ENCODE data around the gene CDC42SE2.
"Not testable (repeated sequence)": the region's sequence is repeated elsewhere in the genome, so short reads cannot be mapped to it uniquely, and the experiment has no call there.

CDC42SE2 gene

DNA sequence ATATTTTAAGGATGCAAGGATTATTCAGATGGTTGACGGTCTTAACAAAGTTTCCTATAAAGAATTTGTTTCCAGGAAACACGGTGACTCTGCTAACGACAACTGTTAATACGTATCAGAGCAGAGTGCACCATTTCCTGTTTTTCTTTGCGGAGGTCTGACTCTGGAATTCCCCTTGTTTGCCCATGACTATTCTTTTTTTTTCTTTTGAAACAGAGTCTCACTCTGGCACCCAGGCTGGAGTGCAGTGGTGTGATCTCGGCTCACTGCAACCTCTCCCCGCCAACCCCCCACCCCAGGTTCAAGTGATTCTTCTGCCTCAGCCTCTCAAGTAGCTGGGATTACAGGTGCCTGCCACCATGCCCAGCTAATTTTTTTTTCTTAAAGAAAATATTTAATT is 115.9 kb downstream of the CDC42SE2 start:
- H3K4me3 ChIP-seq: no peak overlapping the region
- peak overlapping the region in 20 of 21 experiments; percentile 63 to 94 (median 76) for H3K27ac ChIP-seq

DNA sequence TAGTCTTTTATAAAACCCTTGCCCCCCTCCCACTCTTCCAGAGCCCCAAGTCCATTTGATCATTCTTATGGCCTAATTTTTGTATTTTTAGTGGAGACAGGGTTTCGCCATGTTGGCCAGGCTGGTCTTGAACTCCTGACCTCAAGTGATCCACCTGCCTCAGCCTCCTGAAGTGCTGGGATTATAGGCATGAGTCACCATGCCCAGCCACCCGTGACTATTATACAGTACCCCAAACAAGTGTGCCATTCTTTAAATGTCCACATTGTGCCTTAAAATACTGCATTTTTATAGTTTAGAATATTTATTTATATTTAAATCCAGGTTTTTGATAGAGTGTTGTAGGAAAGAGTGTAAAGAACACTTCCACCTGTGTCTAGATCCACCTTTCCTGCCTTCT is 116.4 kb downstream of the CDC42SE2 start:
- not testable (repeated sequence) for H3K4me3 ChIP-seq
- H3K27ac ChIP-seq: peak overlapping the region in 20 of 21 experiments; percentile 39 to 94 (median 76)

DNA sequence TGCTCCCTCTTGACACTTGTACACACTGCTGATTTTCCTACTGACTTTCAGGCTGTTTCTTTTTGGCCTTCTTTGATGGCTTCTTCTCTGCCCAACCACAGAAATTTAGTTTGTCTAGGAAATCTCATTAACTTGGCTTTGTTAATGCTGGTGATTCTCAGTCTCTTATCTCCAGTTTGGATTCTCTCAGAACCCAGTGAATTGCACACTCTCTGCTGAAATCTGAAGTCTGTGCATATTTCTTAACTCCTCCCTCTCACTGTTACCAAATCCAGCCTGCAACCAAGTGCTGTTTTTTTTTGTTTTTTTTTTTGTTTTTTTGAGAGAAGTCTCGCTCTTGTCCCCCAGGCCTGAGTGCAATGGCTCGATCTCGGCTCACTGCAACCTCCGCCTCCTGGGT is 117.2 kb downstream of the CDC42SE2 start:
- Histone ChIP-seq H3K27ac (peak overlapping the region in 19 of 21 experiments; percentile 10 to 94 (median 76)), H3K4me3 (no peak overlapping the region)

DNA sequence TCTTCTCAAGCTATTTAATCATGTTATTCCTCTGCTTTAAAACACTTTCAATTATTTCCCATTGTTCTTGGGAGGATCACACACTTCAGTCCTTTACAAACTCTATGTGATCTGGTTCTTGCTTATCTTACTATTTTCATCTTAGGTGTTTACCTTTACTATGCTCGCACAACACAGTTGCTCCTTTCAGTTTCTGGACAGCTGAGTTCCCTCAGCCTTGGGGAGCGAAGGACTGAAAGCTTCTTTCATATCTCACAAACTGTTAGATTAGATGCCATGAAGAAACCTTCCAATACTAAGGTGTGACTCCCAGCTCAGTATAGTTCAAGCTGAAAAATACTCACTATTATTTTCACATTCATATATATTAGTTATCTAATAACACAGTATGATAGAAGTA is 117.9 kb downstream of the CDC42SE2 start:
- no peak overlapping the region for H3K4me3 ChIP-seq
- peak overlapping the region in 12 of 21 experiments; percentile 8 to 94 (median 70) for H3K27ac ChIP-seq

DNA sequence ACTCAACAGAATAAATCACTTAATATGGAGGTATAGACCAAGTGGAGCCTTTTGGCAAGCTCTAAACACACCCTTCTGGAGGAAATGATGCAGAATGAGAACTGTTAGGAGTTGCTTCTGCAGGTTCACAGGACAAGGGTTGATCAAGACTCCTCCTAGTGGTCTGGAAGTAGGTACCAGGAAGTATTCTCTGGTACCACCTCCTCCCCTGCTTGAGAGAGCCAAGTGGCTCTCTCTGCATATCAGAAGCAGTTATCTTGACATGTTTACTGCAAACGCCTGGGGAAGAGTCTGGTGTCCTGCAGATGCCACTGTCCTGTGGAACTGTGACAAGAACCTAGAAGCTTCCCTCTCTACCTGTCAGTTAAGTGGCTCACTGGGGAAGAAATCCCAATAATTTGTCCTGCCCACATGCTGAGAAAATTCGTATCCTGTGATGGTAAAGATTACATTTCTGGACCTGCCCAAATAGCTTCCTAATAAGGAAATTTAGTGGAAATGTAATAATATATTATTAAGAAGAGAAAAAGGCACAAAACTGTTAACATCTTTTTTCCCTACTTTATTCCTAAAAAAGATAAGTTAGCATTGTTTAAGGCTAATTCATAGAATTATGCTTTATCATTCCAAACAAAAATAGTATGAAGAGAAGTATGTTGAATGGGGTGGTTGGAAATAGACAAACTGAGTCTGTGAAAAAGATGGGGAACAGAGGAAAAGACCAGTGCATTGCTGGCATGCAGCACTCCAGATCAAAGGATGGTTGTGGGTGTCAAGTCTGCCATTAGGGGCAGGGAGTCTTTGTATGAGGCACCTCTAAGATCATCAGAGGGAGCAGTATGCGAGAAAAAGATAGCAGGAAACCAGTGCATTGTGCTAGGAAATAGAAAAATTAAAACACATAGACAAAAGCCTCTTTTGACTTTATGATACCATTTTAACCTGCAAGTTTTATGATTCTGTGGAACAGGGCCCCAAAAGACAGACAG is 118.8 kb downstream of the CDC42SE2 start:
- no peak overlapping the region for H3K4me3 ChIP-seq
- H3K27ac ChIP-seq: peak overlapping the region in 8 of 21 experiments; percentile 17 to 94 (median 82)

DNA sequence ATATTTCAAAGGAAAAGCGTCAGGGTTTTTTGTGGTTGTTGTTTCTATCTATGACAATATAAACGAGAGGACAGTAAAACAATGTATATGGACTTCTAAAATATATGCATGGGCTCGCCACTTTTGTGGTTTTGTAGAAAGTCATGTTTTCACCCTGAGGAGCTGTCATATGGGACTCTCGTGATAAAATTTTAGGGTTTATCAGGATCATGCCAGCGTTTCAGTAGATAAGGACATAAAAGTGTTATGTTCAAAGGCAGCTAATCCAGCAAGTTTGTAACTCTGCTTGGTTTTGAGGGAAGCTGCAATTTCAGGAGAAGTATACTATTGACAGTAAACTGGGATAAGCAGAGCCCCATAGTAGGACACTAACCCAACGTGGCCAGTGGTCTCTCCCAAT is 120.3 kb downstream of the CDC42SE2 start:
- Histone ChIP-seq H3K27ac (peak overlapping the region in 3 of 21 experiments; percentile 0 to 34 (median 24)), H3K4me3 (no peak overlapping the region)

DNA sequence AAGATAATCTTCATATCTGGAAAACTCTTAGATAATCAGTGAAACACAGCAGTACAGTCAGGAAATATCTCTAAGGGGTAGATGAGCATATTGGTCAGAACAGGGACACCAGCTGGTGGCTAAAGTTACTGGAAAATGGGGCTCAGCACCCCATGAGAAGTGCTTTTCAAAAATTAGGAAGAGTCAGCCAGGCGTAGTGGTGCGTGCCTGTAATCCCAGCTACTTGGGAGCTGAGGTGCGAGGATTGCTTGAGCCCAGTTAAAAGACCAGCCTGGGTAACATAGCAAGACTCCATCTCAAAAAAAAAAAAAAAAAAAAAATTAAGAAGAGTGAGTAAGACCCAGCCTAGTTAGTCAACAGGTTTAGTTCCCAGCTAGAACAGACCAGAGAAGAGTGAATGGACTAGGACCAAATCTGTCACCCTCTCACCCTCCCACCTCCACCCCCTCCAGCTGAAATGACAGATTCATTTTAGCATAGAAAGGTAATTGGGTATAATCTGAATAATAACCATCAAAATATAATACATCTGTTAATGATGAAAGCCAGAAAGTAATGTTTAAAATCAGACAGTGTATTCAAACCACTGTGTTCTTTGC is 120.9 kb downstream of the CDC42SE2 start:
- peak overlapping the region in 4 of 21 experiments; percentile 14 to 34 (median 26) for H3K27ac ChIP-seq
- H3K4me3 ChIP-seq: no peak overlapping the region

DNA sequence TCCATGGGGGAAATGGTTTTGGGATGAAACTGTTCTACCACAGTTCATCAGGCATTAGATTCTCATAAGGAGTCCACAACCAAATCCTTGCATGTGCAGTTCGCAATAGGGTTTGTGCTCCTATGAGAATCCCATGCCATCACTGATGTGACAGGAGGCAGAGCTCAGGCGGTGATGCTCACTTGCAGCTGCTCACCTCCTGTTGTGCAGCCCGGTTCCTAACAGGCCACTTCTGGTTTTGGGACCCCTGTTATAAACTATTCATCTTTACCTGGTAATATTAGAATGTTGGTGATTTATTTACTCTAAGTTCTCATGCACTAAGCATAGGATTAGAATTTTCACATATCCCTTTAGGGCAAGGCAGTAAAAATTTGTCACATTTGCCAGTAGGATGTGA is 122.3 kb downstream of the CDC42SE2 start:
- Histone ChIP-seq H3K27ac (peak overlapping the region in 11 of 21 experiments; percentile 1 to 58 (median 22)), H3K4me3 (no peak overlapping the region)

DNA sequence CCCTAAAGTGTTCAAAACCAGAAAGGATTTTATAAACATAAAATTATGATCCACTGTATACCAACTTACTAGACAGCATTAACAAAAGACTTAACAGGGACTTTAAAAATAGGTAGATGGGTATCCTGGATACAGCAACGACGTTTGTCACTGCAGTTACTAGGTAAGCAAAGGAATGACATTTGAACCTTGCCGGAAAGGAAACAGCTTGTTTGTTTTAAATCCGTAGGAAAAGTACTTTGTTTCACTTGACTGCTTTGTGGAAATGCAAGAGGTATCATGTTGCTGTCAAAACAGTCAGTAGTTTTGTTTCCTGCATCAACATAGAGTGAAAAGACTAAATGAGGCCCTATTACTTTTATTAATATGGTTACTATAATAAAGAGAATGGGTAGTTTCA is 122.9 kb downstream of the CDC42SE2 start:
- H3K27ac ChIP-seq: peak overlapping the region in 10 of 21 experiments; percentile 1 to 63 (median 36)
- H3K4me3 ChIP-seq: no peak overlapping the region

DNA sequence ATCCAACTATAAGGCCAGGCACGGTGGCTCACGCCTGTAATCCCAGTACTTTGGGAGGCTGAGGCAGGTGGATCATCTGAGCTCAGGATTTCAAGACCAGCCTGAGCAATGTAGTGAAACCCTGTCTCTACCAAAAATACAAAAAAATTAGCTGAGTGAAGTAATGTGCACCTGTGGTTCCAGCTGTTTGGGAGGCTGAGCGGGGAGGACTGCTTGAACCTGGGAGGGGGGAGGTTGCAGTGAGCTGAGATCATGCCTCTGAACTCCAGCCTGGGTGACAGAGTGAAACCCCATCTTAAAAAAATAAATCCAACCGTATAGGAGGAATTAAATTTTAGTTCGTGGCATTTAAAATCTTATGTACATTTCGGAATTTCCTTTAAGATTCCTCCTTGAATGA is 123.4 kb downstream of the CDC42SE2 start:
- peak overlapping the region in 6 of 21 experiments; percentile 1 to 63 (median 29) for H3K27ac ChIP-seq
- no peak overlapping the region for H3K4me3 ChIP-seq

DNA sequence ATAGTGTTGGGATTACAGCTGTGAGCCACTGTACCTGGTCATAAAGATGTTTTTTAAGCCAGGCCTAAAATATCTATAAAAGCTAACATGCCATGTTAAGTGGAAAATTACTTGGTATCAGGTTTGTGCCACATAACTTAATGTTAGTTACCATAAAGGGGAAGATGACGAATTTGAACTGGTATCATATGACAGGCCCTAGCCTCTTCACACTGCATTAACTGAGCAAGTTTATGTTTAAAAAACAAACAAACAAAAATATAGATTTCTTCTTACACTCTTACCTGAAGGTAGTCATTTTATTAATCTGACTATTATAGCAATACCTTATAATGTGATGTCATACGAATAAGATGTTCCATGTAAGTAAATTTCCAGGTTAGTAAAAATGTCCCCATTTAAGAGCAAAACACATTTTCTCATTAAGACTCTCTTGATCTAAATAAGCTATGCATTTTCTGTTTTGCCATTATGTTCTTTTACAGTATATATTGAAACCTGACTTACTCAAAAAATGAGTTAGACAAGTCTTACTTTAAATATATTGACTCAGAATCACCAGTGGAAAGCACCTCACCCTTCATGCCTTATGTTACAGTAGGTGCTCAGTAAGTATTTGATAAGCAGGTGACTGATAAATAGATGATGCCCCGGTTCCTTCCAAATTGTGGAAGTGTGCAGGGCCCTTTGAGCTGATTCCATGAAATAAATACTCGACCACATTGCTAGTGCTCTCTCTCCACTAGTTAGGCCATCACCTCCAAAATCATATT is 125.4 kb downstream of the CDC42SE2 start:
- Histone ChIP-seq H3K4me3 (no peak overlapping the region), H3K27ac (peak overlapping the region in 1 of 21 experiments; percentile 55)

DNA sequence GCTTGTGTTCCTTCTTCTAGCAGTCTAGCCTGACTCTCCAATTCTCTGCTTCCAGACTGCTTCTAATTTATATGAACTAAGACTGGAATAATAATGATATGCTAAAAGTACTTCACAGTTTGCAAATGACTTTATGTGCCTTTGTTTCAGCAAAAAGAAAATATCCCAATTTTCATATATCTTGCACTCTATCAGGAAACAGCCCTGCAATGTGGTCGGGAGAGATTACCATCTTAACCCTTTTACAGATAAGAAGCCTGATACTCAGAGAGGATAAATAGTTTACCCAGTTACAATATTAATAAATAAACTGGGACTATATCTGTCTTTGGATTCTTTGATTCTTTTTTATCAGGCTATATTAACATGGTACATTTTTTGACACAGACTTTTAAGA is 126.0 kb downstream of the CDC42SE2 start:
- H3K4me3 ChIP-seq: no peak overlapping the region
- peak overlapping the region in 1 of 21 experiments; percentile 55 for H3K27ac ChIP-seq

DNA sequence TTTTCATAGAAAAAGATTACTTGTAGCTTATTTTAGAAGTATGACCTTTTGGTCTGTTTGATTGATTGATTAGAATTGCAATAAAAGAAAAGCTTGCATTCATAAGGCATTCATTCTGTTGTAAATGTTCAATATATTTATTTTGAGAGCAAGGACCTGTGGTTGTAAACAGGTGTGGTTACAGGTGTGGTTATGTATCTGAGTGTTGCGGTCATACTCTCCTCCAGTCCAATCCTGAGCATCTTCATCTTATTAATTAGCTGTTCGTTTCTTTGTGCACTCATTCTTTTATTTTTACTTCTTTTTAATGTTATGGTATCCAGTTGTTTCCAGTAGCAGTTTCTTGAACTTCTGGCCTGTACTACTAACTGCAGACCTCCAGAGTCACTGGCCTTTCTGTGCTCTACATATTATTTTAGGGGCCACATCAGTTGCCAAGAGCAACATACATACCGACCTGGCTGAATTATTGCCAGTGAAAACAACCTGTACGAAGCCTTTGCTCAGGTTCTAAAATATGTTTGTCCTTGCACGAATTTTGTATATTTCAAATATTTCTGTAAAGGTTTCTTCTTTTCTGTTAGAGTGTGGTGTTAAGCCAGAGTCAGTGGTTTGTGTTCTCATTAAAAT is 128.7 kb downstream of the CDC42SE2 start:
- Histone ChIP-seq H3K4me3 (no peak overlapping the region), H3K27ac (peak overlapping the region in 6 of 21 experiments; percentile 36 to 83 (median 52))

DNA sequence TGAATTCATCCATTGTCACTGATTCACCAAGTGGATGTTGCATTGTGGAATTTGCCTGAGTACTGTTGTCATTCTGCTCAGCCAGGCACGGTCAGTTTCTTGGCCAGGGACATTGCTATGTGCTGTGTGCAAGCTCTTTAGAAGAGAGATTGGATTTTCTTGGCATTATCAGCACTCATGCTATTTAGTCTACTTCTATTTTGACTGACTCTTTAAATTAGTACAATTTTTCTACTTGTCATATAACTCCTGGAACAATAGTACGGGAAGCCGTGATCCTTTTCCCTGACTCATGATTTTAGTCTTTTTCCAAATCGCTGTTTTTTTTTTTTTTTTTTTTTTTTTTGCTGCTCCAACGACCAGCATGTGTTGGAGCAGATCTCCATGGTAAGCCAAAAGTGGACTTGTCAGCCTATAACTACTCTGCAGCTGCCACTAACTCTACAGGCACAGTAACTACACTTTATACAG is 129.7 kb downstream of the CDC42SE2 start:
- Histone ChIP-seq H3K4me3 (no peak overlapping the region), H3K27ac (peak overlapping the region in 11 of 21 experiments; percentile 3 to 83 (median 48))

DNA sequence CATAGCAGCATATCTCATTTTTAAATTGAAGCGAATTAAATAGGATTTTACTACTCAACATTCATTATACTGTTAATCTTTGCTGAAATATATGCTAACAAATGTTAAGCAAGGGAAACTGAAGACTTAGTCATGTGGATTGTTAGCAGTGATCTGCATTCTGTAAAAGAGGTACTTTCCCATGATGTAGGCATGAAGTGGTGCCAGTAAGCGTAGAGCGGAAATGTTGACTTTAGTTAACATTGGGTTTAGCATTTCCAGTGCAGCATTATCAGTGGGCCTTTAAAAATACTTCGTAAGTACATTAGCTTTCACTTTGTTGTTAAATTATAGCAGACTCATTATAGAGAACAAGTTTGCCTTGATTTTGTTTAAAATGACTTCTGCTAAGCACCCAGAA is 130.3 kb downstream of the CDC42SE2 start:
- no peak overlapping the region for H3K4me3 ChIP-seq

DNA sequence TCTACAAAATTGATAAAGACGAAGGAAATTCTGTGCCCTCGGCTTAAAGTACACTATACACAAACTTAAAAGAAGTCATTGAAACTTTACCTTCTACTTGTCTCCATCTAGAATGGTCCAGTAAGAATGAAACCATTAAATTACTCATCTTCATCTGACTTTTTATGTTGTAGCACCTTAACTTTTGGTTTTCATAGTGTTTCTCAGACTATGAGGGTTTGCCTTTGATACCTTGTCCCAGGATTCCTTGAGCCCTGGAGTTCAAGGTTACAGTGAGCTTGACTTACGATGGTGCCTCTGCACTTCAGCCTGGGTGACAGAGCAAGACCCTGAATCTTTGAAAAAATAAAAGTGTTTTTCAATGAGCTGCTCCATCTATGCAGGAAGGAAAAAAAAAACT is 132.2 kb downstream of the CDC42SE2 start:
- H3K27ac ChIP-seq: peak overlapping the region in 5 of 21 experiments; percentile 3 to 68 (median 24)
- no peak overlapping the region for H3K4me3 ChIP-seq

More for the DNA sequence above, 130.3 kb downstream of the CDC42SE2 start:
- peak overlapping the region in 10 of 21 experiments; percentile 3 to 83 (median 51) for H3K27ac ChIP-seq

DNA sequence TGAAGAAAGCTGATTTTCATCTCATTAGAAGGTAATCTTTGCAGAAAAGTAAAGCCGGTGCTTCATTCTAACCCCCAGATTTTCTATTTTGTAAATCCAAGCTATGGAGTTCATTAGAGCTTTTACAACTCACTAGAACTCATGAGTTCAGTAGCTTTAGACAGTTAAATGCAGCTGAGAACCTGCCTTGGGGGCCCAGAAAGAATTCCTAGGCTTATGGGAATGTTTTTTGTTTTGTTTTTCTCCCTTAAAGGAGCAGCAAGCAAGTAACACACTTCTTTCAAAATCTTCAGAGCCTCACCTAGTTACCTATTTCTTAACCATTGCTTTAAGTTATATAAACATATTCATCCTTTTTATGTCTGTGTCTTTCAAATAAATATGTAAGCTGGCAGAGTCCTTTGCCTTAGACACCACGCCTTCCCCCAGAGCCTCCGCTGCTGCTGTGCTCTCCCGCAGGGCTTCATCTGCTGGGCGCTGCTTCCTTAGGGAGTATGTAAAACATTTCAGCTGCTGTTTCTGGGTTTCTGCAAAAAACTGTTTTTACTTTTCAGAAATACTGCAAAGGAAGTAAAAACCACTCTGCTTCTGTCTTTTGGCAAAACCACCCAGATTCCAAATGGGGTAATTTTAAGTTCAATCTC is 132.9 kb downstream of the CDC42SE2 start:
- no peak overlapping the region for H3K4me3 ChIP-seq
- peak overlapping the region in 5 of 21 experiments; percentile 3 to 68 (median 24) for H3K27ac ChIP-seq

DNA sequence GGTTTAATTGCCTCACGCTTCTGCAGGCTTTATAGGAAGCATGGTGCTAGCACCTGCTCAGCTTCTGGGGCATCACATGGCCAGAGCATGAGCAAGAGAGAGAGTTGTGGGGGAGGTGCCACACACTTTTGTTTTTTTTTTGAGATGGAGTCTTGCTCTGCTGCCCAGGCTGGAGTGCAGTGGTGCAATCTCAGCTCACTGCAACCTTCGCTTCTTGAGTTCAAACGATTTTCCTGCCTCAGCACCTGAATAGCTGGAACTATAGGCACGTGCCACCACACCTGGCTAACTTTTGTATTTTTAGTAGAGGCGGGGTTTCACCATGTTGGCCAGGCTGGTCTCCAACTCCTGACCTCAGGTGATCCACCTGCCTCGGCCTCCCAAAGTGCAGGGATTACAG is 135.2 kb downstream of the CDC42SE2 start:
- not testable (repeated sequence) for H3K4me3 ChIP-seq, H3K27ac ChIP-seq

DNA sequence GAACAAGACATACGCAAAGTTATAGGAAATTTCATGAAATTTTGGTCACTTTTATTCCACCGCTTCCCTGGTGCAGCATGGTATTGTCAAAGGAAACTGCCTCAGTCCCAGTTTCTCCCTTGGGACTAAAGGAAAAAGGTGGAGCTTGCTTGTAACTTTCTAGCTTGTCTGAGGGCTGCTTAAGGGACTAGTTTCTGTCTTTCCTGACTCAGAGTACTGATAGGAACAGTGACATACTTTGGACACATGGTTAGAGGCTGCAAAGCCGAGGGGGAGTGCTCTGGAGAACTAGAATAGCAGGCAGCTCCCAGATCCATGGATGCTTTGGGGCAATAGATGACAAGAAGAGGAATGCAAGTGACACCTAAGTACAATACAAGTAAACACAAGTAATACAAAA is 136.7 kb downstream of the CDC42SE2 start:
- Histone ChIP-seq H3K27ac (no peak overlapping the region), H3K4me3 (no peak overlapping the region)

All from skin epidermis (tissue), 12 donors.